MM.1S (cell line): ENCODE data around the gene POT1.

Experiments used
- DNase-seq: peaks from one replicate; pipeline ENCODE4 v3.0.0-alpha.2; 2015
- H2AFZ ChIP-seq: fragments of 300-600 bp; sonication (generic); 2 replicates; pipeline ENCODE4 v1.6.0; 2016; ENCODE audit warnings: antibody characterized with exemption, low read length
- H3F3A ChIP-seq: fragments of 300-600 bp; sonication (generic); 2 replicates; pipeline ENCODE4 v1.6.1; 2016; ENCODE audit warnings: mild to moderate bottlenecking, antibody characterized with exemption, low read length, moderate library complexity, mixed read lengths; ENCODE audit not compliant: insufficient read depth
- H3K27ac ChIP-seq: fragments of 300-600 bp; sonication (generic); 2 replicates; pipeline ENCODE4 v1.5.1; 2016; ENCODE audit warnings: mild to moderate bottlenecking, low read length
- H3K27me3 ChIP-seq: fragments of 300-600 bp; sonication (generic); replicated peaks from 2 replicates; pipeline ENCODE4 v1.6.0; 2016; ENCODE audit warnings: low read length; ENCODE audit not compliant: insufficient read depth
- H3K36me3 ChIP-seq: fragments of 300-600 bp; sonication (generic); replicated peaks from 2 replicates; pipeline ENCODE4 v1.6.1; 2016; ENCODE audit warnings: mild to moderate bottlenecking, low read length, mixed read lengths; ENCODE audit not compliant: insufficient read depth
- H3K4me1 ChIP-seq: fragments of 300-600 bp; sonication (generic); 2 replicates; pipeline ENCODE4 v1.6.1; 2016; ENCODE audit warnings: low read length, mixed read lengths
- H3K4me2 ChIP-seq: fragments of 300-600 bp; sonication (generic); 2 replicates; pipeline ENCODE4 v1.6.0; 2016; ENCODE audit warnings: low read depth, low read length
- H3K4me3 ChIP-seq: fragments of 300-600 bp; sonication (generic); 2 replicates; pipeline ENCODE4 v1.5.1; 2016; ENCODE audit warnings: low read length, mixed read lengths
- H3K79me2 ChIP-seq: fragments of 300-600 bp; sonication (generic); 2 replicates; pipeline ENCODE4 v1.6.1; 2016; ENCODE audit warnings: mixed run types, low read length, mixed read lengths
- H3K9ac ChIP-seq: fragments of 300-600 bp; sonication (generic); 2 replicates; pipeline ENCODE4 v1.6.1; 2016; ENCODE audit warnings: low read length, mixed read lengths
- H3K9me2 ChIP-seq: fragments of 300-600 bp; sonication (generic); replicated peaks from 2 replicates; pipeline ENCODE4 v1.6.1; 2016; ENCODE audit warnings: mild to moderate bottlenecking, low read length, mixed read lengths; ENCODE audit not compliant: insufficient read depth
- H3K9me3 ChIP-seq: fragments of 300-600 bp; sonication (generic); replicated peaks from 2 replicates; pipeline ENCODE4 v1.6.1; 2016; ENCODE audit warnings: mild to moderate bottlenecking, low read length, mixed read lengths; ENCODE audit not compliant: insufficient read depth
- H4K20me1 ChIP-seq: fragments of 300-600 bp; sonication (generic); 2 replicates; pipeline ENCODE4 v1.6.1; 2016; ENCODE audit warnings: mild to moderate bottlenecking, low read length, moderate library complexity, mixed read lengths; ENCODE audit not compliant: insufficient read depth
- CTCF ChIP-seq: fragments of 300-600 bp; sonication (generic); IDR thresholded peaks from 2 replicates; pipeline ENCODE4 v1.5.1; 2016; ENCODE audit warnings: antibody characterized with exemption, low read length, mixed read lengths
- EZH2 ChIP-seq: fragments of 300-600 bp; sonication (generic); optimal IDR thresholded peaks from 2 replicates; pipeline ENCODE3; 2017; ENCODE audit warnings: low read depth, mild to moderate bottlenecking, antibody characterized with exemption, low read length, mixed read lengths
- EZH2phosphoT487 ChIP-seq: fragments of 300-600 bp; sonication (generic); IDR thresholded peaks from 2 replicates; pipeline ENCODE4 v1.6.1; 2018; ENCODE audit warnings: antibody characterized with exemption, low read length

Gene POT1

GRCh38 chr7:124930173-124930623 is 573 bp upstream of the POT1 start:
- H2AFZ ChIP-seq: peak overlapping the region; percentile 80
- H3K36me3 ChIP-seq: no peaks in the 10 kb centered on the region
- H3K9ac ChIP-seq: peak overlapping the region; percentile 25; the same call in 1 of the 2 replicates
- H3K4me2 ChIP-seq: peak overlapping the region; percentile 65
- H3K4me1 ChIP-seq: peaks cover 6% of the 10 kb centered on the region
- H3K79me2 ChIP-seq: peaks cover 42% of the 10 kb centered on the region
- H4K20me1 ChIP-seq: no peaks in the 10 kb centered on the region
- no peaks in the 10 kb centered on the region for H3K27me3 ChIP-seq
- DNase-seq: no peak
- no peaks in the 10 kb centered on the region for H3K9me2 ChIP-seq
- no peak for TF ChIP-seq CTCF
- TF ChIP-seq EZH2phosphoT487: no peak
- TF ChIP-seq EZH2: no peak
- peak overlapping the region; percentile 81; the same call in 1 of the 2 replicates for H3K27ac ChIP-seq
- H3K4me3 ChIP-seq: peak overlapping the region; percentile 78
- peaks cover 13% of the 10 kb centered on the region for H3F3A ChIP-seq
- no peaks in the 10 kb centered on the region for H3K9me3 ChIP-seq

GRCh38 chr7:124924906-124925305 is 4.7 kb downstream of the POT1 start:
- H3K4me1 ChIP-seq: peaks cover 6% of the 10 kb centered on the region
- H3K4me2 ChIP-seq: no peak overlapping the region
- H3K27ac ChIP-seq: no peak overlapping the region
- H3K79me2 ChIP-seq: peaks cover 95% of the 10 kb centered on the region
- H3K9me2 ChIP-seq: no peaks in the 10 kb centered on the region
- H3K36me3 ChIP-seq: peaks cover 2% of the 10 kb centered on the region; the same call in 1 of the 2 replicates
- no peaks in the 10 kb centered on the region for H3K27me3 ChIP-seq
- H3F3A ChIP-seq: peaks cover 10% of the 10 kb centered on the region
- TF ChIP-seq EZH2: no peak
- TF ChIP-seq CTCF: no peak
- TF ChIP-seq EZH2phosphoT487: no peak
- H2AFZ ChIP-seq: no peak overlapping the region
- DNase-seq: no peak
- no peaks in the 10 kb centered on the region for H3K9me3 ChIP-seq
- H3K9ac ChIP-seq: no peak overlapping the region
- H3K4me3 ChIP-seq: no peak overlapping the region
- H4K20me1 ChIP-seq: no peaks in the 10 kb centered on the region

GRCh38 chr7:124922200-124922599 is 7.4 kb downstream of the POT1 start:
- H3K9ac ChIP-seq: no peak overlapping the region
- H3K36me3 ChIP-seq: peaks cover 2% of the 10 kb centered on the region; the same call in 1 of the 2 replicates
- peaks cover 100% of the 10 kb centered on the region for H3K79me2 ChIP-seq
- H3K4me3 ChIP-seq: no peak overlapping the region
- H4K20me1 ChIP-seq: no peaks in the 10 kb centered on the region
- TF ChIP-seq EZH2 (no peak), EZH2phosphoT487 (no peak), CTCF (no peak)
- no peak overlapping the region for H3K4me2 ChIP-seq
- no peaks in the 10 kb centered on the region for H3K27me3 ChIP-seq
- H3K9me2 ChIP-seq: no peaks in the 10 kb centered on the region
- H2AFZ ChIP-seq: no peak overlapping the region
- DNase-seq: no peak
- 0 out of 2 replicates have a peak, but pooled peaks cover 2% of the 10 kb centered on the region for H3F3A ChIP-seq
- H3K27ac ChIP-seq: no peak overlapping the region
- peaks cover 21% of the 10 kb centered on the region for H3K4me1 ChIP-seq
- H3K9me3 ChIP-seq: no peaks in the 10 kb centered on the region
